Mesenchymal stem cell (in vitro differentiated cells and primary cell): Measurements from ENCODE around the gene KCTD21.

Experiments
- DNase-seq: peaks from one replicate; pipeline ENCODE4 v3.0.0-alpha.2; 2013
- H2AFZ ChIP-seq: one replicate; pipeline ENCODE4 v1.6.1; 2013; ENCODE audit warnings: low read depth, mild to moderate bottlenecking, control low read depth, inconsistent platforms, low read length, moderate library complexity
- H2AK5ac ChIP-seq: 2 replicates; pipeline ENCODE4 v1.6.1; 2013; ENCODE audit warnings: low read length, moderate library complexity, mild to moderate bottlenecking, inconsistent platforms; ENCODE audit not compliant: severe bottlenecking
- H2BK120ac ChIP-seq: one replicate; pipeline ENCODE4 v1.6.1; 2013; ENCODE audit warnings: low read depth, mild to moderate bottlenecking, inconsistent platforms, low read length, moderate library complexity
- H2BK12ac ChIP-seq, 2 experiments: one replicate each; pipeline ENCODE4 v1.6.1; 2013; ENCODE audit warnings: inconsistent platforms in 2 of 2, low read length in 2 of 2, mild to moderate bottlenecking in 2 of 2, moderate library complexity in 2 of 2, control low read depth in 1 of 2
- H2BK15ac ChIP-seq: one replicate; pipeline ENCODE4 v1.6.1; 2013; ENCODE audit warnings: mild to moderate bottlenecking, low read depth, inconsistent platforms; ENCODE audit not compliant: poor library complexity, severe bottlenecking
- H2BK5ac ChIP-seq: 2 replicates; pipeline ENCODE4 v1.6.1; 2013; ENCODE audit warnings: low read depth, mild to moderate bottlenecking, low read length, control low read depth, inconsistent platforms; ENCODE audit not compliant: poor library complexity, severe bottlenecking
- H3K14ac ChIP-seq, 2 experiments: one replicate each; pipeline ENCODE4 v1.6.1; 2013; ENCODE audit warnings: inconsistent platforms in 2 of 2, low read length in 2 of 2, control low read depth in 1 of 2, mild to moderate bottlenecking in 1 of 2, moderate library complexity in 1 of 2
- H3K18ac ChIP-seq, 2 experiments: one replicate each; pipeline ENCODE4 v1.6.1; 2013; ENCODE audit warnings: inconsistent platforms in 2 of 2, low read length in 2 of 2, control low read depth in 1 of 2, low read depth in 1 of 2, mild to moderate bottlenecking in 1 of 2
- H3K23ac ChIP-seq, 2 experiments: one replicate each; pipeline ENCODE4 v1.6.1; 2013; ENCODE audit warnings: inconsistent platforms in 2 of 2, low read length in 2 of 2, mild to moderate bottlenecking in 2 of 2, moderate library complexity in 2 of 2, control low read depth in 1 of 2
- H3K27ac ChIP-seq: 2 replicates; pipeline ENCODE4 v1.5.1; 2013; ENCODE audit warnings: mild to moderate bottlenecking, moderate library complexity, low read length, control low read depth, inconsistent platforms; ENCODE audit not compliant: poor library complexity, severe bottlenecking
- H3K27me3 ChIP-seq, 2 experiments: 2 replicates each; pipeline versions ENCODE4 v1.6.1 to v1.7.0; 2013; ENCODE audit warnings: low read length in 2 of 2, mild to moderate bottlenecking in 2 of 2, moderate library complexity in 2 of 2, control low read depth in 1 of 2, inconsistent platforms in 1 of 2; ENCODE audit not compliant: control insufficient read depth in 1 of 2, insufficient read depth in 1 of 2
- H3K36me3 ChIP-seq, 2 experiments: 2 replicates each; pipeline versions ENCODE4 v1.6.1 to v1.7.0; 2013; ENCODE audit warnings: low read length in 2 of 2, control low read depth in 1 of 2, inconsistent platforms in 1 of 2, low read depth in 1 of 2, mild to moderate bottlenecking in 1 of 2; ENCODE audit not compliant: insufficient read depth in 2 of 2, control insufficient read depth in 1 of 2
- H3K4ac ChIP-seq, 2 experiments: one replicate each; pipeline ENCODE4 v1.6.1; 2013; ENCODE audit warnings: inconsistent platforms in 2 of 2, low read length in 2 of 2, mild to moderate bottlenecking in 2 of 2, moderate library complexity in 2 of 2, control low read depth in 1 of 2, low read depth in 1 of 2
- H3K4me1 ChIP-seq: 2 replicates; pipeline ENCODE4 v1.6.1; 2013; ENCODE audit warnings: low read depth, low read length, control low read depth; ENCODE audit not compliant: control insufficient read depth, insufficient read depth
- H3K4me2 ChIP-seq: 2 replicates; pipeline ENCODE4 v1.6.1; 2013; ENCODE audit warnings: low read length, mild to moderate bottlenecking, inconsistent platforms; ENCODE audit not compliant: poor library complexity, severe bottlenecking
- H3K4me3 ChIP-seq, 2 experiments: 2 replicates each; pipeline versions ENCODE4 v1.5.1 to v1.7.0; 2013; ENCODE audit warnings: low read length in 2 of 2, mild to moderate bottlenecking in 2 of 2, control low read depth in 1 of 2, low read depth in 1 of 2; ENCODE audit not compliant: insufficient read depth in 1 of 2
- H3K79me1 ChIP-seq: replicated peaks from 2 replicates; pipeline ENCODE4 v1.6.1; 2013; ENCODE audit warnings: mild to moderate bottlenecking, control low read depth, low read length, inconsistent platforms; ENCODE audit not compliant: poor library complexity, severe bottlenecking
- H3K9ac ChIP-seq: 2 replicates; pipeline ENCODE4 v1.7.0; 2013; ENCODE audit warnings: mild to moderate bottlenecking, low read length, moderate library complexity
- H3K9me3 ChIP-seq: 2 replicates; pipeline ENCODE4 v1.7.0; 2013; ENCODE audit warnings: mild to moderate bottlenecking, low read length; ENCODE audit not compliant: control insufficient read depth
- H4K8ac ChIP-seq: one replicate; pipeline ENCODE4 v1.6.1; 2013; ENCODE audit warnings: inconsistent platforms, mild to moderate bottlenecking, low read length, moderate library complexity
- H4K91ac ChIP-seq: one replicate; pipeline ENCODE4 v1.6.1; 2013; ENCODE audit warnings: mild to moderate bottlenecking, low read length, inconsistent platforms
- WGBS: methylation state at CpG from one replicate; pipeline ENCODE4 v1.1.7; 2013; ENCODE audit warnings: mixed read lengths; 5-methylcytosine and 5-hydroxymethylcytosine counted together

The KCTD21 gene

DNA sequence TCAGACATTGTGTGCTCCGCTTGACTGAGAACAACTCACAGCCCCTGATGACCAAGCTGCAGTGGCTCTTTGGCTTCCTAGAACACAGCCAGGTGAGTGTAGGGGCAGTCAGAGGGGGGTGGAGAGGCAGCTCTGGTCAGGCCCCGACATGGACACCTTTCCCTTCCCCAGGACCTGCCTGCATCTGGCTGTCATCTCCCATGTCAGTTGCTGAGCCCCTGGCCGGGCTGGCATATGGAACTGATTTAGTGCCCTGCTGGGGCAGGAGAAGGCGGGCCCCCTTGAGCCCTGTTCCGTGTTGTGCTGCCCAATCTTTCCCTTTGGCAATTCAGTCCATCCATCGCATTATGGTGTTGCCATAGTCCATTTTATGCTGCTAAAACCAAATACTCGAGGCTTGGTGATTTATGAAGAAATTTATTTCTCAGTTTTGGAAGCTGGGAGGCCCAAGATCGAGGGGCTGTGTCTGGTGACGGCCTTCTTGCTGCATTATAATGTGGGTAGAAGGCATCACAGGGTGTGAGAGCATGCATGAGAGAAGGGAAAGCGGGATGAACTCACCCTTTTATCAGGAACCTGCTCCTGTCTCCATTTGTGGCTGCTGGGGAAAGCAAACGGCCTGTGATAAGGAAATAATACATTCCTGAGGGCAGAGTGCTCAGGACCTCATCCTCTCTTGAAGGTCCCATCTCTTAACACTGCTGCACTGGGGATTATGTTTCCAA lies 19.3 kb upstream of the KCTD21 start:
- no peak for DNase-seq
- no peaks in the 10 kb centered on the region for H3K27me3 ChIP-seq
- H3K4me2 ChIP-seq = no peak overlapping the region
- no peak overlapping the region for H2AFZ ChIP-seq
- peak overlapping the region; percentile 25 for H4K8ac ChIP-seq
- no peak overlapping the region for H2BK15ac ChIP-seq
- H3K18ac ChIP-seq = no peak overlapping the region
- H3K9me3 ChIP-seq = no peaks in the 10 kb centered on the region
- H4K91ac ChIP-seq = no peak overlapping the region
- no peak overlapping the region for H3K14ac ChIP-seq
- H2BK120ac ChIP-seq = no peak overlapping the region
- no peak overlapping the region for H2BK5ac ChIP-seq
- H3K4ac ChIP-seq = no peak overlapping the region
- peak overlapping the region in 1 of 2 experiments; percentile 12 for H2BK12ac ChIP-seq
- peaks cover 43% of the 10 kb centered on the region for H3K79me1 ChIP-seq
- H3K23ac ChIP-seq = no peak overlapping the region
- H3K27ac ChIP-seq = no peak overlapping the region
- 89% methylated on average over 11 of the region's 11 CpGs for WGBS
- no peak overlapping the region for H3K4me3 ChIP-seq
- H3K36me3 ChIP-seq = peaks cover 60 to 75% of the 10 kb centered on the region in 2 experiments
- H3K9ac ChIP-seq = no peak overlapping the region
- no peak overlapping the region for H2AK5ac ChIP-seq
- peaks cover 2% of the 10 kb centered on the region for H3K4me1 ChIP-seq

DNA sequence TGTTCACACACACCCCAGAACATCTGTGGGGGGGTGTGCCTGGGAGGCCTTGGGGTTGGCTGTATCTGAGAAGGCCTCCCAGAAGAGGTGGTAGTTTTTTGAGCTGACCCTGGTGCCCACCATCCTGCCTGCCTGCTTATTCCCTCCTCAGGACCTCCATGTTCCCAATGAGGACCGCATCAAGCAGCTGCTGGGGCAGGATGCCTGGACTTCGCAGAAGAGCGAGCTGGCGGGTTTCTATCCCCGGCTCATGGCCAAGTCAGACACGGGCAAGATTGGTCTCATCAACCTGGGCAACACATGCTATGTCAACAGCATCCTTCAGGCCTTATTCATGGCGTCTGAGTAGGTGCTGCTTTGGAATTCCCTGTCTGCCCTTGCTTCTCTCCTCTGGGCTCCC lies 17.3 kb upstream of the KCTD21 start:
- Histone ChIP-seq H3K27ac (no peak overlapping the region), H3K4me2 (no peak overlapping the region), H3K9ac (no peak overlapping the region), H3K36me3 (peaks cover 68 to 83% of the 10 kb centered on the region in 2 experiments), H2AFZ (no peak overlapping the region), H4K91ac (no peak overlapping the region), H2BK15ac (no peak overlapping the region), H3K4me1 (peaks cover 2% of the 10 kb centered on the region), H2BK12ac (no peak overlapping the region), H2AK5ac (no peak overlapping the region), H2BK5ac (no peak overlapping the region), H3K4me3 (no peak overlapping the region), H3K9me3 (no peaks in the 10 kb centered on the region), H3K4ac (no peak overlapping the region), H4K8ac (peak overlapping the region; percentile 33), H3K27me3 (no peaks in the 10 kb centered on the region), H3K18ac (no peak overlapping the region), H2BK120ac (no peak overlapping the region), H3K14ac (no peak overlapping the region), H3K23ac (peak overlapping the region in 1 of 2 experiments; percentile 88), H3K79me1 (peaks cover 50% of the 10 kb centered on the region)
- 97% methylated on average over 7 of the region's 7 CpGs for WGBS
- no peak for DNase-seq

DNA sequence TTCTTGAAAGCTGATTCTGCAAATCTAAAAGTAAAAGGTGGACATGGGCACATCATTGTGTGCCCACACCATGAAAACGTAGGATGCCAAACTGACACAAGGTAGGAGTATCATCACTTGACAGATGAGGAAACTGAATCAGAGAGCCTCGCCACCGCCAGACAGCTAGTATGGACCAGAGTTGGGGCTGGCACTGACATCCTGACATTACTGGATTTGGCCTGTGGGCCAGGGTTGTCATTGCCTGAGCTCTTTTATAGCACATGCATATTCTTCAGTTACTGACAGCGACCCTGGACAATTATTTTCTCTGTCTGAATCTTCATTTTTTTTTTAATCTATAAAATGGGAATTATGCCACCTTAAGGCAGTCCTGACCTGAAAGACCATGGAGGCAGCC lies 16.8 kb upstream of the KCTD21 start:
- 98% methylated on average over 4 of the region's 4 CpGs for WGBS

DNA sequence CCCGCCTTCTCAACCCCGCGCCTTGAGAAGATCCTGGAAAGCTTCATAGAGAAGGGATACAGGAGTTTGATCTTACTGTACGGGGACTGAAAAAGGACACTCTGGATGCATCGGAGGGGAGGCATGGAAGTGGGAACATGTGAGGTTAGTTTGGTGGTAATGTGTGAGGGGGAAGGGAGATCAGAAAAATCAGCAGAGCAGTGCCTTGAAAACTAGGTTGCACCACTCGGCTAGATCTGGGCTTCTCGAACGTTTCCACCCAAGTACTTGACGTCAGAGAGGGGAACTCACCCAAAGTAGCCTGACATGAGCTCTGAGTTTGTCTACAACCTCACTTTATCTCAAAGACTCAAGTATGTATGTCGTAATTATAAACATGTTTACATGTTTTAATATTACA lies 14.8 kb upstream of the KCTD21 start:
- Histone ChIP-seq H3K9me3 (no peaks in the 10 kb centered on the region), H3K4me2 (no peak overlapping the region), H3K23ac (no peak overlapping the region), H3K4me3 (no peak overlapping the region), H3K4me1 (no peaks in the 10 kb centered on the region), H3K18ac (no peak overlapping the region), H3K27ac (no peak overlapping the region), H3K36me3 (peaks cover 62 to 86% of the 10 kb centered on the region in 2 experiments), H3K79me1 (peaks cover 50% of the 10 kb centered on the region), H2AK5ac (no peak overlapping the region), H3K4ac (no peak overlapping the region), H2AFZ (no peak overlapping the region), H4K8ac (no peak overlapping the region), H2BK5ac (no peak overlapping the region), H4K91ac (no peak overlapping the region), H3K14ac (no peak overlapping the region), H3K27me3 (no peaks in the 10 kb centered on the region), H2BK15ac (no peak overlapping the region), H2BK120ac (no peak overlapping the region), H2BK12ac (no peak overlapping the region), H3K9ac (no peak overlapping the region)
- no peak for DNase-seq
- 96% methylated on average over 9 of the region's 10 CpGs for WGBS

More for the DNA sequence above, 16.8 kb upstream of the KCTD21 start:
- Histone ChIP-seq H4K8ac (no peak overlapping the region), H2BK5ac (no peak overlapping the region), H2BK15ac (no peak overlapping the region), H3K36me3 (peaks cover 68 to 83% of the 10 kb centered on the region in 2 experiments), H3K4me3 (no peak overlapping the region), H4K91ac (no peak overlapping the region), H3K4ac (no peak overlapping the region), H2AFZ (no peak overlapping the region), H3K4me2 (no peak overlapping the region), H3K79me1 (peaks cover 48% of the 10 kb centered on the region), H3K4me1 (peaks cover 2% of the 10 kb centered on the region), H3K27me3 (no peaks in the 10 kb centered on the region), H2BK120ac (no peak overlapping the region), H3K27ac (no peak overlapping the region), H3K23ac (no peak overlapping the region), H2AK5ac (no peak overlapping the region), H3K9ac (no peak overlapping the region), H2BK12ac (no peak overlapping the region), H3K14ac (no peak overlapping the region), H3K9me3 (no peaks in the 10 kb centered on the region), H3K18ac (no peak overlapping the region)
- DNase-seq = no peak
